Ureter (tissue), 1 donor: ENCODE measurements around the gene PIEZO1. TPM values are rescaled to one million over a fixed set of nuclear protein-coding genes. Genes with fewer than 3 reads are reported as not detected.

ENCODE experiments used
- DNase-seq: peaks from one replicate; pipeline ENCODE4 v3.0.0-alpha.2; 2020; ENCODE audit warnings: low spot score
- total RNA-seq: library from RNA; stranded (reverse); gene quantifications from one replicate; pipeline ENCODE4 v1.2.4, GENCODE V29; 2023
- donor health status: DM: yes; HTN: yes; CAD: no.

Gene PIEZO1
- total RNA-seq, 1 donor from 2014 or later: 144 TPM

GRCh38 chr16:88750854-88751253, 34.2 kb downstream of the PIEZO1 start:
- DNase-seq: no peak

GRCh38 chr16:88749358-88749757, 35.7 kb downstream of the PIEZO1 start:
- DNase-seq: no peak

- DNase-seq: no peak
Observed at GRCh38 chr16:88748364-88748763, 36.7 kb downstream of the PIEZO1 start.

DNA sequence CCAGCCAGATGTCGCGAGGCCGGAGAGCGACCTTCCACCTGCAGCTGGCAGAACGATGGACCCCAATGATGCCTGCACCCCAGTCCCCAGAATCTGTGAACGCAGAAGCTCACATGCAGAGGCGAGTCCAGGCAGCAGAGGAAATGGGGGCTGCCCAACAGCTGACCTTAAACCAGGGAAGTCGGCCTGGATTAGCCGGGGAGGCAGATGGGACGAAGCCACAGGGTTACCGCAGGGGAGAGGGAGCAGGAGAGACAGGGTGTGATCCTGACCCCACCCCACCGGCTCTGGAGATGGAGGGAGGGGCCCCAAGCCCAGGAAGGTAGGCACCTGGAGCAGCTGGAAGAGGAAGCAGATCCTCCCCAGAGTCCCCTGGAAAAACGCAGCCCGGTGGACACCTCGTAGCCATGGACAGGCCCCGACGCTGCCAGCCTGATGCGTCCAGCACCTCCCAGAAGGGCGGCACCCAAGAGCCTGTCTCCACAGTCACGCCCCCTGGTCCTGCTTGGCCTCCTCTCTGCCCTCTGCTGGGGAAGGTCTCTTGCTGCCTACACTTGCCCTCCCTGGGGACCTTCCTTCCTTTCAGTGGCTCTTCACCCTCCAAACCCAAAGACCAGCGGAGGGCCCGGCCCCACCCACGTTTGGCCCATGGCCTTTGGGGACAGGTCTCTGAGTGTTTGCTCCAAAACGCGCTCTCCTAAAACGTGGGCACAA, 37.3 kb downstream of the PIEZO1 start:
- no peak for DNase-seq

DNA sequence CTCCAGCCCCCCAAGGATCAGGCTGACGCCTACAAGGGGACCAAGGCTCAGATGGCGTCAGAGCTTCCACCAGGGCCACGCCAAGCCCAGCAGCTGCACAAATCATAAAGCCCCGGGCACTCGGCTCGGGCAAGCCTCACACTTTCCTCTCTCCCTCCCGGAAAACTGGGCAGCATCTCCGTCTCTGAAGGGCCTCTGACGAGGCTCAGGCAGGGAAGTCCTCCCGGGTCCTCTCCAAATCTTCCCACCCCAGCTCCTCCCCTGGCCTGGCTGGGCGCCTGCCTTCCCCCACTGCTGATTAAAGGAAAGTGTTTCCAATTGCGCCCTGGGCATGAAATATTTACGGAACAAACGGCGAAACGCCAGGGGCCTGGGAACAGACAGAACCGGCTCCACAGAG, 38.5 kb downstream of the PIEZO1 start:
- peak; percentile 72 for DNase-seq

GRCh38 chr16:88744577-88745521, 40.2 kb downstream of the PIEZO1 start:
- no peak for DNase-seq

DNA sequence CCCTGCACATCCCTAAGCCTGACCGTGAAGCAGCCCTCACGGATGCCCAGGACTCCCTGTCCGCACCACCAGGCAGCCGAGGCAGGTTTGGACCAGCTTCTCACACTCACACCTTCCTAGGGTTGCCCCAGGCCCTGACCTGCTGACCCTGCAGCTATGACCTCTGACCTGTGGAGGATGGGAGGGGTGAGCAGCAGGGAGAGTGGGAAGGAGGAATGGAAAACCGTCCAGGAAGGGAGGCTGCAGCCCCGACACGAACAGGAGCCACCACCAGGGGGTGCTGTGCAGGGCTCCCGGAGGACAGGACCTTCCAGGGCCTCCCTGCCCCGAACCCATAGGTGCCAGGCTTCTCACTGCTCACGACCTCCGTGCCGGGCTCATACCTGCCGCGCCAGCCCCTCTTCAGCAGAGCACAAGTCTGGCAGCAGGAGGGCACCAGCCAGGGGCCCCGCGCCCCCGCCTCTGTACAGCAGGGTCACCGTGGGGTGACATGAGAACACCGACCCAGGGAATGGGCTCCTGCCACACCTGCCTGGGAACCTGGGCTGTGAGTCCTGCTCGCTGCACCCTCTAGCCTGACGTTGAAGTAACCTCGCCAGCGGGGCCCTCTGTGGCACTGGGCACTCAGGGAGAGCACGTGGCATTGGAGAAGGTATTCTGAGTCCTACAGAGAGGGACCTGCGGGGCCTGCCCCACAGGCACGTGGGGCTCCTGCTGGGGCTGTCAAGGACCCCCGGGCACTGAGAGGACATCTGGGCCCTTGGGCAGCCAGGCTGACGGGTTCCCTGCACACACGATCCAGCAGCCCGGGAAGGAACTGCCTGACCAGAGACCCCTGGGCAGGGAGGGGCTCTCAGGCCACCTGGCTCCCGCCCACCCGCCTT, 41.1 kb downstream of the PIEZO1 start:
- peak; percentile 74 for DNase-seq

- no peak for DNase-seq
Observed at GRCh38 chr16:88742896-88743605, 42.0 kb downstream of the PIEZO1 start.

GRCh38 chr16:88741368-88741767, 43.7 kb downstream of the PIEZO1 start:
- DNase-seq: no peak

GRCh38 chr16:88740727-88741055, 44.3 kb downstream of the PIEZO1 start:
- no peak for DNase-seq

DNA sequence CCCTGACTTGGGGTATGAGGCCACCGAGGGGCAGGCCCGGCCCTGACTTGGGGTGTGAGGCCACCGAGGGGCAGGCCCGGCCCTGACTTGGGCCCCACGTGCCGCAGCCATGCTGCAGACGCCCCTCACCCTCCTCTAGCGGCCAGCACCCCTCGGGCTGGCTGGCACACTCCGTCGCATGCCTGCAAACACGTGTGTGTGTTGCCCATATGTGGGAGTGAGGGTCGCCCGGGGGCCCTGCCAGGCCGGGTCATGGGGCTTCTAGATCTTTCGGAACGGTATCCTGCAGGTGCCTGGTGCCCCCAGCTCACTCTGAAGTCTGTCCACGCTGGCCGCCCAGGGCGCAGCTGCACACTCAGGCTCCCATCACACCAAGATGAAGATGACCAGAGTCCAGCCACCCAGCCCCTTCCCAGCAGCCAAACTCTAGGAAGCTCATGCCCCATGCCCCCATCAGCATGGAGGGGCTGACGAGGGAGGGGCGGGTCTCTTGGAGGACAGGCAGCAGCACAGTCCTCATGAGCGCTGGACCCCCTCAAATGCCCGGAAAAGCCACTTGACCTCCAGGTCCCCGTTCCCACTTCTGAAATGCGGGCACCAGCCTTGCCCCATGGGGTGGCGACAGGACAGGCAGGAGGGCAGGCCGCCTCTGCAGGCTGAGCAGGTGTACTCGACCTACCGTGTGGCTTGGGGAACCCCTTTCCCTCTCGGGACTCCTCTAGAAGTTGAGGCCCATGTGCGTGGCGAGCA, 44.9 kb downstream of the PIEZO1 start:
- no peak for DNase-seq

GRCh38 chr16:88739139-88739976, 45.7 kb downstream of the PIEZO1 start:
- DNase-seq: no peak

- no peak for DNase-seq
Observed at GRCh38 chr16:88738151-88739084, 46.6 kb downstream of the PIEZO1 start.

GRCh38 chr16:88737298-88738150, 47.5 kb downstream of the PIEZO1 start:
- DNase-seq: peak; percentile 76

GRCh38 chr16:88736496-88736895, 48.5 kb downstream of the PIEZO1 start:
- DNase-seq: no peak

- no peak for DNase-seq
Observed at GRCh38 chr16:88736088-88736487, 48.9 kb downstream of the PIEZO1 start.

DNA sequence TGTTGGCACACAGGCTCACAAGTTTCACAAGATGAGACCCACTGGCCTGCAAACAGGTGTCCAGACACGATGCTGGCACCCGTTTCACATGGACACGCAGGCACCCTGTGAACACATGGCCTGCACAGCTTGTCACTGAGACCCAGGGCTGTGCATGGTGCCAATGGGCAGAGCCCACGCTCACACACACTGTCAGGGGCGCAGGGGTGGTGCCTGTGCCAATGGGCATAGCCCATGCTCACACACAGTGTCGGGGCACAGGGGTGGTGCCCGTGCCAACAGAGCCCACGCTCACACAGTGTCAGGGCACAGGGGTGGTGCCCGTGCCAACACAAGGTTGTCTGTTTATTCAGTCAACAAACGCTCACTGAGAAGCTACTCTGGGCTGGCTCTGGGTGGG, 49.4 kb downstream of the PIEZO1 start:
- DNase-seq: no peak

DNA sequence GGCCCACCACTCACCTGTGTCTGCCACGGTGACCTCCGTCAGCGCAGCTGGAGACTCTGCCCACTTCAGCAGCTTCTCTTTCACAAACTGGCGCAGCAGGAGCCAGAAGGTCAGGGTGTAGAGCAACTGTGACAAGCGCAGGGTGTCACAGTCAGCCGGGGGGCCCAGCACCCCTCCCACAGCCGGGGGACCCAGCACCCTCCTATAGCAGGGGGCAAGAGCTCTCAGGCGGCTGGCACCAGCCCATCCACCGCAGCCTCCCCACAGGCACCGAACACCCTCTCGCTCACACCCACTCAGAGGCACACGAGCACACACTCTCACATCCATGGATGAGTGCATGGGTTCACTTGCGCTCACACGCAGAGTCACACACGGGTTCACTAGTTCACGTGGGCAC, 49.9 kb downstream of the PIEZO1 start:
- no peak for DNase-seq
